Mucosa of descending colon (tissue), 3 donors: ENCODE results near the gene GPR176. TPM values are rescaled to one million over a fixed set of nuclear protein-coding genes. Genes with fewer than 3 reads are reported as not detected.

Experiments used
- ATAC-seq: fragments of 200-7000 bp; cut with Tn5 transposase; one replicate; pipeline ENCODE4 v1.9.1; 2020; ENCODE audit warnings: mild to moderate bottlenecking, moderate library complexity
- DNase-seq, 3 donors: peaks; one replicate each; pipeline ENCODE4 v3.0.0-alpha.2; 2020
- H3K36me3 ChIP-seq: fragments of 200-600 bp; one replicate; pipeline ENCODE4 v1.8.0; 2021; ENCODE audit warnings: low read depth, mild to moderate bottlenecking
- H3K4me1 ChIP-seq: fragments of 200-600 bp; one replicate; pipeline ENCODE4 v1.8.0; 2021; ENCODE audit warnings: low read depth, mild to moderate bottlenecking
- H3K4me3 ChIP-seq: fragments of 200-600 bp; one replicate; pipeline ENCODE4 v1.8.0; 2021; ENCODE audit warnings: mild to moderate bottlenecking
- H3K9me3 ChIP-seq: fragments of 200-600 bp; one replicate; pipeline ENCODE4 v1.8.0; 2021; ENCODE audit warnings: mild to moderate bottlenecking
- intact Hi-C, 2 donors: fragments of 100-400 bp; cut with DNase I in 1 of 2; cut with micrococcal nuclease in 1 of 2; formaldehyde crosslinking; loops; one replicate each; pipeline versions ENCODE4 v1.11.0 to v1.11.1; 2022; cut with DNase I, micrococcal nuclease
- total RNA-seq, 3 donors: library from RNA; stranded (reverse); fragmentation: NEBNext Ultra II Directional in 2 of 3; extraction: Animal tissue kit (Norgen Biotek cat#: 25700) in 2 of 3; gene quantifications; one replicate each; pipeline versions ENCODE4 v1.2.1 to v1.2.4, GENCODE V29; 2021 to 2023
- TF ChIP-seq, protein P1 (sequence below): fragments of 200-600 bp; IDR thresholded peaks from one replicate; pipeline ENCODE4 v1.8.0; 2022; ENCODE audit warnings: antibody characterized with exemption, mild to moderate bottlenecking
- donor health status: DM: no; HTN: no; CAD: no; lungs with moderate emphysema.
- donor health status: DM: no; HTN: no; CAD: no.
- donor health status: DM: no; HTN: yes; CAD: no.

The GPR176 gene
- total RNA-seq, 3 donors from 2014 or later = 0.32 to 4.9 (median 1.2) TPM

DNA sequence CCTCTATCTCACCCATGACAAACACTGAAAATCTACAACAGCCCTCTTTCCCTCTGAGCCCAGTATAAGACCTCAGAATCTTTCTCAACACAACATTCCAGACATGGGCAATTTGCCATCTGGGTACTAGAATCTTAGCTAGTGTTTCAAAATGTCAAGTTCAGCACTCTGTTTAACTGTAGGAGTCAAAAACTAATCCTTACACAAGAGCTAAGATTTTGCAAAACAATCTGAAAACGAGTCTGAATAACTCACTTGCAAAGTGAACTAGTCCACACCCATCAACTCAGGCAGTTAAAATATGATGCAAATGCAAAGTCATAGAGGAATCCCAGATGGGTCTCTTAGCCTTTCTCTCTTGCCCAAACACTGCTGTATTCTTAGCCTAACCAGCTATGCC lies 67.8 kb downstream of the GPR176 start:
- no peak for ATAC-seq
- peaks cover 4% of the 10 kb centered on the region for H3K4me1 ChIP-seq
- no peak overlapping the region for H3K4me3 ChIP-seq
- TF ChIP-seq, protein P1, sequence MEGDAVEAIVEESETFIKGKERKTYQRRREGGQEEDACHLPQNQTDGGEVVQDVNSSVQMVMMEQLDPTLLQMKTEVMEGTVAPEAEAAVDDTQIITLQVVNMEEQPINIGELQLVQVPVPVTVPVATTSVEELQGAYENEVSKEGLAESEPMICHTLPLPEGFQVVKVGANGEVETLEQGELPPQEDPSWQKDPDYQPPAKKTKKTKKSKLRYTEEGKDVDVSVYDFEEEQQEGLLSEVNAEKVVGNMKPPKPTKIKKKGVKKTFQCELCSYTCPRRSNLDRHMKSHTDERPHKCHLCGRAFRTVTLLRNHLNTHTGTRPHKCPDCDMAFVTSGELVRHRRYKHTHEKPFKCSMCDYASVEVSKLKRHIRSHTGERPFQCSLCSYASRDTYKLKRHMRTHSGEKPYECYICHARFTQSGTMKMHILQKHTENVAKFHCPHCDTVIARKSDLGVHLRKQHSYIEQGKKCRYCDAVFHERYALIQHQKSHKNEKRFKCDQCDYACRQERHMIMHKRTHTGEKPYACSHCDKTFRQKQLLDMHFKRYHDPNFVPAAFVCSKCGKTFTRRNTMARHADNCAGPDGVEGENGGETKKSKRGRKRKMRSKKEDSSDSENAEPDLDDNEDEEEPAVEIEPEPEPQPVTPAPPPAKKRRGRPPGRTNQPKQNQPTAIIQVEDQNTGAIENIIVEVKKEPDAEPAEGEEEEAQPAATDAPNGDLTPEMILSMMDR = no peak
- no peaks in the 10 kb centered on the region for H3K36me3 ChIP-seq
- intact Hi-C loops = no loop called here
- no peak for DNase-seq
- no peaks in the 10 kb centered on the region for H3K9me3 ChIP-seq

DNA sequence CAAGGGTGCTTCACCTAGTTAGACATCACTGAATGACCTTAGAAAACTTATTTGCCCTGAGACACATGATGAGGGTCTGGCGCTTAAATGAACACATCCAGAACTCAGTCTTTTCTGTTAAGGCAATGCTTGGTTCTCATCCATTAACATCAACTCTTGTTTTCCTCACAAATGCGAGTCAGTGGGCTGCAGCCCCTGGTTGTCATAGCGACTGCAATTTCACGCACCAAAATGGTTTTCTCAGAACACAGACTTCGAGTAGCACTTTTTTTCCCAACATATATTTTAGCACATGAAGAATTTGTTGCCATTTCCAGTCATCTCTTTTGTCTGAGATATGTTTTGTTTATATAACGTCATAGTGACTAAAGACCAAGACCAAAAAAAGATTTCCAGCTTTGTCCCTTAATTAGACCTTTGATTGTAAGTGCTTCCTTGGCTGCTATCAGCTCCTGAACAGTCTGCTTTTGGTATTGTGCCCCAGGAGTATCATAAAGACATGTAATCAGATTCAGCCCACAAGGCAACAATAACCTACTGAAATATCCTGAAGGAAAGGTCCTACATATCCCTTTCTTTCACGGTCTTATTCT lies 68.5 kb downstream of the GPR176 start:
- DNase-seq (no peak), ATAC-seq (no peak)
- intact Hi-C loops = no loop called here

DNA sequence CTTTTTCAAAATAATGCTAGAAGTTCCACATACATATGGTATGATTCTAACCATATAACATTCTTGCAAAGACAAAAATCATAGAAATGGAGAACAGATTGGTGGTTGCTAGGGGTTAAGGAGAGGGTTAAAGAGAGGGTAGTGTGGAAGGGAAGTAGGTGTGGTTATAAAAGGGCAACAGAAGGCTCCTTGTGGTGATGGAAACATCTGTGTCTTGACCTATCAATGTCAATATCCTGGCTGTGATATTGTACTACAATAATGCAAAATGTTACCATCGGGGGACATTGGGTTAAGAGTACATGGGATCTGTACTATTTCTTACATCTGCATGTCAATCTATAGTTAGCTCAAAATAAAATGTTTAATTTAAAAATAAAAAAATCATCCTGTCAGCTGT lies 69.6 kb downstream of the GPR176 start:
- ATAC-seq (no peak), DNase-seq (no peak)
- intact Hi-C loops = no loop called here
- Histone ChIP-seq H3K4me3 (no peak overlapping the region), H3K4me1 (no peaks in the 10 kb centered on the region), H3K9me3 (no peaks in the 10 kb centered on the region), H3K36me3 (no peaks in the 10 kb centered on the region)
- TF ChIP-seq, protein P1 = no peak

More for the DNA sequence above, 68.5 kb downstream of the GPR176 start:
- TF ChIP-seq, protein P1 = no peak
- Histone ChIP-seq H3K9me3 (no peaks in the 10 kb centered on the region), H3K36me3 (no peaks in the 10 kb centered on the region), H3K4me3 (no peak overlapping the region), H3K4me1 (no peaks in the 10 kb centered on the region)

DNA sequence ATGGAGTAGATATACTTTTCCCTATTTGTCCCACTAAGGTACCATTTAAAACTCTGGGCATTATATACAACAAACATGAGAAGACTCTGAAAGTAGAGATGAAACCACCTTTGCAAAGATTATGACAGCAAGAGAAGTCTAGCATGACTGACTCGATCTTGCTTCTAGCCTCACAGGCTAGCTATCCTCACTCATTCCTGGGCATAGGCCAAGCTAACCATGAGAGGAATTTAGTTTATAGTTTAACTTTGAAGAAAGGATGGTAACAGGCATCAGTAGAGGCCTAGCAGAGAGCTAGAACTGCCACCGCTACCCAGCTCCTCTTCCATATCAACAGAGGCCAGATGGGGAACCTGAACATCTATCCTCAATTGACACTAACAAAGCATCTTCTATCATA lies 74.0 kb downstream of the GPR176 start:
- TF ChIP-seq, protein P1 = no peak
- ATAC-seq = no peak
- Histone ChIP-seq H3K36me3 (no peaks in the 10 kb centered on the region), H3K4me3 (no peak overlapping the region), H3K4me1 (no peaks in the 10 kb centered on the region), H3K9me3 (no peaks in the 10 kb centered on the region)
- intact Hi-C loops = no loop called here
- DNase-seq = no peak

- no peak for DNase-seq
- Histone ChIP-seq H3K4me1 (no peaks in the 10 kb centered on the region), H3K4me3 (no peak overlapping the region), H3K36me3 (no peaks in the 10 kb centered on the region), H3K9me3 (no peaks in the 10 kb centered on the region)
- ATAC-seq = no peak
- TF ChIP-seq, protein P1 = no peak
- intact Hi-C loops = no loop called here
Observed at GRCh38 chr15:39845582-39845981, 74.5 kb downstream of the GPR176 start.

DNA sequence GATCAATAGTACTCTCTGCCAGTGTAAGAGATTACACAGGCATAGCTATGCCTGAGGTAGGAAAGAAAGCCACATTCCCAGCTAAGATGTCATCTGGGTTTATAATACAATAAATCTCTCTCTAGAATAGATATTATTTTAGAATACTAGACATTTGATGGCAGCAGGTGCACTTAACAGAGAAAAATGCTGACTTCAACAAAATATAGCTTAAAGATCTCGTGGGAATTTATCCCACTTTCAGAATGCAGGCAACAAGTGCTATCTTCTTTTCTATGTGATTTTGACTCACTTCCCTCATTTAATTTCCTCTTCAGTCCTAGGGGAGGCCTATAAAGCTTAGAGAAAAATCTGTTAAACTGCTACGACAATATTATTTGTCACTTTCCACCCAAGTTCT lies 76.5 kb downstream of the GPR176 start:
- no peaks in the 10 kb centered on the region for H3K9me3 ChIP-seq
- no peaks in the 10 kb centered on the region for H3K4me1 ChIP-seq
- ATAC-seq (no peak), DNase-seq (no peak)
- intact Hi-C loops = no loop called here
- TF ChIP-seq, protein P1 = no peak
- H3K4me3 ChIP-seq = no peak overlapping the region
- H3K36me3 ChIP-seq = no peaks in the 10 kb centered on the region
